GM03348 (cell line): ENCODE data around the gene XPO5.
"Not testable (repeated sequence)": the region's sequence is repeated elsewhere in the genome, so short reads cannot be mapped to it uniquely, and the experiment has no call there.

Experiments
- DNase-seq: peaks from one replicate; pipeline ENCODE4 v3.0.0; 2012; ENCODE audit warnings: low spot score

Gene XPO5

DNA sequence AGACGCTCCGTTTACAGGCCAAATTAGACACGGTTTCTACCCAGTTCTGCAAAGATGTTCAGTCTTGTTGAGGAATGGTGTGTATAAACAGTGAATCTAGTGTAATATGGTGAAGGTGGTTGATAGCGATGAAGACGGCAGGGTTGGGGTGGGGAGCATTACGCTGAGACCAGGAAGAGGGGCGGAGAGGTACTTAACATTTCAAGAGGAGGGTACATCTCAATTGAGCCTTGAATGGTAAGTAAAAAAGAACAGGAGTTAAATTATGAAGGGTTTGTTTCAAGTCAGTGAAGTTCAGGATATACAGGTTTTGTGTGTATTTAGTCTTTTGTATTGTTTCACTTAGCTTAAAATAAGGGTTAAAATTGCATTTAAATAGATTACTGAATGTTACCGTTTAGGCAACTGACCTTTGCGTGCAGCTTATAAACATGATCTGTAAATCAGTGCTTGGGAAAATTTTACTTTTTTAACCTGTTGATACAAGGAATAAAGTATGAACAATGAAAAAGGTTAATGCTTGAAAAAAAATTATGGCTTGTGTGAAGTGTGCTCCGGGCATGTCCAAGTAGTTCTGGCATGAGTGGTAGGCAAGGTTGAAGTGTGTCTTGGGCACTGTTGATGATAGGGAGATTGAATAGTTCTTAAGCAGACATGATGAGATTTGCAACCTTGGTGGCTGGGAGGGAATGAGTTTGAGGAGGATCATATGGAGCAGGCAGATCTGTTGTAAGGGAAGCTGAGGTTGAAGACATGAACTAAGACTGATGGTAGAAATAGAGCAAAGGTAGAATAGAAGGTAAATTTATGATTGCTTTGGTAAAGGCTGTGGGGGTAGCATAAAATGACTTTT is 58.1 kb downstream of the XPO5 start:
- no peak for DNase-seq

DNA sequence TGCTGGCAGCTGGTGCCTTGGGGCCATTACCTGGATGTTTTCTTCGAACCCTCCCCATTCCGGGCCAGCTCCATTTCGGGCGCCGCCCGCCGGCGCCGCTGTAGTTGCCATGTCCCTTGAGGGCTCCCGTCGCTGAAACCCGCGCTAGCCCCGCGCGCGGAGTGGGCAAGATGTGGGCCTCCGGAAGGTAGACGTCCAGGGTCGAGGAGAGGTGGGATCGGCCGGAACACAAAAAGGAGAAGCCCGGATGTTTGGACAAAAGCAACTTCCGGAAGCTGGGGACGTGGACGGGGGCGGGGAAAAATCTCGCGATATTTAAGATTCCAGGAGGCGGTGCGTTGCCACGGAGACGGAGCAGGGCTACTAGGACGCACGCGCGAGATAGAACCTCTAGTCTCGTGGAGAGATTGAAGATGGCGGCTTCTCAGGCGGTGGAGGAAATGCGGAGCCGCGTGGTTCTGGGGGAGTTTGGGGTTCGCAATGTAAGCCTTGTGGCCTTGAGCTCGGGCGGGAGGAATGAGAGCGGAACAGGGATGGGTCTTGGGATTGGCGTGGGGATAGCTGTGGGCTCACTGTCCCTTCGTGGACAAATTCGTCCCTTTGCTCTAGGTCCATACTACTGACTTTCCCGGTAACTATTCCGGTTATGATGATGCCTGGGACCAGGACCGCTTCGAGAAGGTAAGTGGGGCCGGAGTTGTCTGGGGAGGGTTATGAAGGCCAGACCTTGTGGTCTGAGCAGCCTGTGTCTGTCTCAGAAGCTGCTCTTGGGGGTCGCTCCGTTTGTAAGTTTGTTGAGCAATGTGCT is 58.9 kb downstream of the XPO5 start, which contains the start of the genes POLR1C and YIPF3:
Gene POLR1C (plus strand): TSS at position 393 of the 808 bp plus-strand sequence. CDS start 21 bp downstream, at position 414.
Gene YIPF3 (minus strand): TSS at position 230 of the 808 bp plus-strand sequence. CDS start 119 bp downstream, at position 111.
- peak; percentile 99 for DNase-seq

- no peak for DNase-seq
Observed at GRCh38 chr6:43516367-43516696, 59.5 kb downstream of the XPO5 start.

DNA sequence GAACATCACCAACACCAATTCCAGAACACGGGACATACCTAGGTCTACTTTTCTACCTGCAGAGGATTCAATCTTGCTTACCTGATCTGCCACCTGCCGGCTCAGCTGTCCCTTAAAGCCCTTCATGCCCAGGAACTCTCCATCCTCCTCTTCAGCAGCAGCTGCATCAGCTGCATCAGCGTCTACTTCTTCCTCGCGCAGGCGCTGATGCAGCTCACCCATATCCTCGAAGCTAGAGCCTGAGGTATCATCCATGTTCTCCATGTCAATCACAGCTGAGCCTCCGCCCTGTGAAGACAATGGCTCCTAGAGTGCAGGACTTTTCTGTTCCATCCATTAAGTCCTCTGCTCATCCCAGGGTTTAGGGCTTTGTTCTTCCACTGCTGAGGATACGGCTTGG is 60.0 kb downstream of the XPO5 start:
- no peak for DNase-seq

- DNase-seq = no peak
Observed at GRCh38 chr6:43511824-43512415, 63.9 kb downstream of the XPO5 start.

- DNase-seq = no peak
Observed at GRCh38 chr6:43510827-43511163, 65.0 kb downstream of the XPO5 start.

DNA sequence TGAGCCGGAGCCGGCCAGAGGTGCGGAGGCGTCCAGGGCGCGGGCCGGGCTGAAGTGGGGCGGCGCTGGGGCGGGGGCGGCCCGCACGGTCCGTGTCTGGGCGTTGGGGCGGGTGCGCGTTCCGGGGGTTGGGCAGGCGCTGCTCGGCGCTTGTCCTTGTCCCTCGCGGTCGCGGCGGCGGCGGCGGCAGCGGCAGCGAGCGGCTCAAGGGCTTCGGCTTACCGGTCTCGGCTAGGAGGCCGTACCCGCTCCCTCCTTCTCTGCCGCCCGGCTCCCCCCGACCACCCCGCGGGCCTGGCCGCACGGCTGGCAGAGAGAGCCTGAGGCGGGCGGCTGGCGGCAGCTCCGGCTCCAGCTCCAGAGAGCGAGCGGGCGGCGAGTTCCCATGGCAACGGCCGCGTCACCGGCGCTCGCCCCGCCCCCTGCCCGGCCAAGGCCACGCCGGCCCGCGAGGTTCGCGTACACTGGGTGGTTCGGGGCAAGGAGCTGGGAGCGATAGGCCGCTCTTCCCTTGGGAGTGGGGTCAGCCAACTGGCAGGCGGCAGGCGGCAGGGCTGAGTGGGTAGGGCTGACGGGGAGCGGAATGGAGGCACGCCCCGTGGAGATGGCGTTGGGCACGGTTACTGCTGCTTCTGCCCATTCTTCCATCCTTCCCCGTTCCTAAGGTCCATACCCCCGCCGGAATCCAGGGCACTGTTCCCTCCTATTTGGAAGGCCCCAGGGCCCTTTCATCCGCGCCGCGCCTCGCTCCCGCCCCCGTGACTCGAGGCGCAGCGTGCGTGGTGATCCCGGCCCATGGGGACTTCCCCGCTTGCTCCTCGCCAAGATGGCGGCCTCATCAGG is 65.6 kb downstream of the XPO5 start, which contains the start of gene LRRC73:
Gene LRRC73 (minus strand): TSS at position 363 of the 843 bp plus-strand sequence. CDS start 561 bp downstream, outside the sequence.
- DNase-seq = peak; percentile 96

DNA sequence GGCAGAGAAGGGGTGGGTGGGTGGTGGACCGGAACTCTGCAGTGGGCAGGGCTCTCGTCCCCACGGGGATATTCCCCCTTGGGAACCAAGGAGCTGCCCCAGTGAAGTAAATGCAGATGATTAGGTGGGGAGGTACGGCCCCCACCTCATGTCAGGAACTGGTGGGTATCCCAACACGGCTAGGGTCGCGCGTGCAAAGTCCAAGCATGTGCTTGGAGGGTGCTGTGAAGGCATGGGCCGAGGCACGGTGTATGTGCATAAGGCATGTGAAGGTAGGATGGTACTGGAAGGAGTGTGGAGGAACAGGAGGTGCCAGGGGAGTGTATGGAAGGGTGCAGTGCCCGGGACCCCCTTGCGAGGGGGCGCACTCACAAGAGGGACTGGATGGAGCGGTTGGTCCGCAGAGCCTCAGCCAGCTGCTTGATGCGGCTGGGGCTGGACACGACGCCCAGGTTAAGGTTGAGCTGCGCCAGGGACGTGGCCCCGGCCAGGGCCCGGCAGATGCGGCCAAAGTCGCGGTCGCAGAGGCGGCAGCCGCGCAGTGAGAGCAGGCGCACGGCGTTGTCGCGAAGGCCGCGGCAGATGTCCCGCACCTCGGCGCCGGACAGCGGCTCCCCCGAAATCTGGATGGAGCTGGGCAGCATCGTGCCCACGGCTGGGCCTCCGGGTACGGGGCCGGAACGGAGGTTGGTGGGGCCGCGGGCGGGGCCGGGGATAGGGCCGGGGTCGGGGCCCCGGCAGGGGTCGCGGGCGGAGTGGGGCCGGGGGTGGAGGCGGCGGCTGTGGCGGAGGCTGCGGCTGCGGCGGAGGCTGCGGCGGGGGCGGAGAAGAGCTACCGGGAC is 66.5 kb downstream of the XPO5 start:
- DNase-seq = no peak

DNA sequence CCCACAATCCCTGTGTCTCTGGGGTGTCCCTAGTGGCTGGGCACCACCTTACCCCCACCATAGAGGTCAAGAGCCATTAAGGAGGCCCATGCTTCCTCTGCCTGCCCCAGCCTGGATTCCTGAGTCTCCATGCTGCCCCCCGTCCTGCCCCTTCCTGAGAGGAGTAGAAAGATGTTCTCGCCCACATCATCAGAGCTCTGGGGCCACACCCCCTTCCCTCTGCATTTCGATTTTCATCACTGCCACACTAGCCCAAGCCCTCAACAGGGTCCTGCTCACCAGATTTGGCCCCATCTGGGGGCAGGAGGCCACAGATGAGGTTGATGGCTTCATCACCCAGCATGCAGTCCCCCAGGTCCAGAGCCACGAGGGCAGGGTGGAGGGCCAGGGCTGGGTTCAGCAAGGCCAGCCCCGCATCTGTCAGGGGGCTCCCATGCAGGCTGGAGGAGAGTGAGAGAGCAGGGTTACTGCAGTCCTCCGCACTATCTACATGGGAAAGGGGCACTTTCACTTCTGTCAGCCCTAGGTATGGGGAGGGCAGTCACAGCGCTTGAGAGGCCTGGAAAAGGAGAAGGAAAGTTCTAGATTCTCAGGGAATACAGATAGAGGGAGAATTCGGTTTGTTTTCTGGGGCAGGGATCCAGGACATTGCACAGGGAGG is 67.2 kb downstream of the XPO5 start:
- no peak for DNase-seq

- DNase-seq = peak; percentile 88
Observed at GRCh38 chr6:43506667-43507471, 69.0 kb downstream of the XPO5 start.

DNA sequence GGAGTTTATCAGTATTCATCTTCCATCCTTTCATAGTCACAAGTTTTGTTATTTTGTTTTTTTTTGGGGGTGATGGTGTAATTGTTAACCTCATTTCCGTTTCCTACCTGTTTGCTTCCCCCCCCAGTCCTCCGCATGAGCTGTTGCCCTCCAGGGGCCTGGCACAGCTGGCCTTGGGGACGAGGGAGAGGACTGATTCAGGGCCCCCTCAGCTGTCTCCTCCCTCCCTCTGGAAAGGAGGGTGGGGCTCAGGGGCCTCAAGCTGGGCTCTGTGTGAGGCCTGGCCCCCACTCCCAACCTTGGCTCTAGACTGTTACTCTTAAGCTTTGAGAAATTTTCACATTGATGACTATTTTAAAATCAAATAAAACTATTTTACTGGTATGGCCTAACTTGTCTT is 69.7 kb downstream of the XPO5 start:
- no peak for DNase-seq

GRCh38 chr6:43505718-43506117 is 70.1 kb downstream of the XPO5 start:
- DNase-seq = no peak

DNA sequence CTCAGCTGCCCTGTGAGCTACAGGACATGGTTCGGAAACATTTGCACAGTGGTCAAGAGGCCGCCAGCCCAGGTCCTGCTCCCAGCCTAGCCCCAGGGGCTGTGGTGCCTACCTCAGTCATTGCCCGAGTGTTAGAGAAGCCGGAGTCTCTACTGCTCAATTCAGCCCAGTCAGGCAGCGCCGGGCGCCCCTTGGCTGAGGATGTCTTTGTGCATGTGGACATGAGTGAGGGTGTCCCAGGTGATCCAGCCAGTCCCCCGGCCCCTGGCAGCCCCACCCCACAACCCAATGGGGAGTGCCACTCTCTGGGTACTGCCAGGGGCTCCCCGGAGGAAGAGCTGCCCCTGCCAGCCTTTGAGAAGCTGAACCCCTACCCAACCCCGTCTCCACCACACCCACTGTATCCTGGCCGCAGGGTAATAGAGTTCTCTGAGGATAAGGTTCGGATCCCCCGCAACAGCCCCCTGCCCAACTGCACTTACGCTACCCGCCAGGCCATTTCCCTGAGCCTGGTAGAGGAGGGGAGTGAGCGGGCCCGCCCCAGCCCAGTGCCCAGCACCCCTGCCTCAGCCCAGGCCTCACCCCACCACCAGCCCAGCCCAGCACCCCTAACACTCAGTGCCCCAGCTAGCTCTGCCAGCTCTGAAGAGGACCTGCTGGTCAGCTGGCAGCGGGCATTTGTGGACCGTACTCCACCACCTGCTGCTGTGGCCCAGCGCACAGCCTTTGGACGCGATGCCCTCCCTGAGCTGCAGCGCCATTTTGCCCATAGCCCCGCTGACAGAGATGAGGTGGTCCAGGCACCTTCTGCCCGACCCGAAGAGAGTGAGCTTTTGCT is 70.9 kb downstream of the XPO5 start:
- DNase-seq = no peak

DNA sequence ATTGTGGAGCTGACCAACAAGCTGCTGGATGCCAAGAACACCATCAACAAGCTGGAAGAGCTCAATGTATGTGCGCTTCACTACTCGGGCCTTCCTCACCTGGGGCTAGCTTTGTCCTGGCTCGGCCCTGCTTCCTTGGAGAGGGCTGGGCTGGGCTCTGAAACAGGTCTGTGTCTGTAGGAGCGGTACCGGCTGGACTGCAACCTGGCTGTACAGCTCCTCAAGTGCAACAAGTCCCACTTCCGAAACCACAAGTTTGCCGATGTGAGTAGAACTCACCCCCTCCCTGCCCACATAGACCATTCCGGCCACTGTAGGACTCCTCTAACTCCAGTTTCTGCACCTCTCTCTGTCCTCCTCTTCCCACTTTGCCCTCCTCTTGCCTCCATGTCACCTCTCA is 72.4 kb downstream of the XPO5 start:
- DNase-seq = no peak

- DNase-seq = no peak
Observed at GRCh38 chr6:43502666-43503065, 73.2 kb downstream of the XPO5 start.

DNA sequence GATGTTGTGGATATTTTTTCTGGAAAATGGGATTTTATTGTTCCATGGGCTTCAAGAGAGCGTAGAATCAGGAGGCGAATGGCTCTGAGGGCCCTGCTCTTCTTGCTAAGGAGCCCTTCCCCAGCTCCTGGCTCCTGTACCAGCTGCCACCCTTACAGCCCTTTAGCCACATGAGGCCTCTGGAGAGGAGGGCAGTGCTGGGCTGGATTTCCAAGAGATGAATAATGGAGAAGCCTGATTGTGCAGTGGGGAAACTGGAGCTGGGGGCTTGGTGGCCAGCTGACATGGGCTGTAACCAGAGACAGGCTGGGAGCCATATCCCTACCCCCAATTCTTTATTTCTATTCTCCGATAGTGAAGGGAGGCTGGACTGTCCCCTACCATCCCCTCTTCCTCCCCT is 74.9 kb downstream of the XPO5 start:
- no peak for DNase-seq

GRCh38 chr6:43499028-43499815 is 76.6 kb downstream of the XPO5 start:
- DNase-seq = no peak

GRCh38 chr6:43498291-43498690 is 77.5 kb downstream of the XPO5 start:
- not testable (repeated sequence) for DNase-seq
